ENCODE data around the gene STPG1. TPM values are rescaled to one million over a fixed set of nuclear protein-coding genes. Genes with fewer than 3 reads are reported as not detected.

STPG1 gene
- total and polyA plus RNA-seq, 2 of the 13 experiments (the other 11 are each of a cell fraction or from before 2014, with no cell fraction given), result 3.4 to 4.3 TPM

DNA sequence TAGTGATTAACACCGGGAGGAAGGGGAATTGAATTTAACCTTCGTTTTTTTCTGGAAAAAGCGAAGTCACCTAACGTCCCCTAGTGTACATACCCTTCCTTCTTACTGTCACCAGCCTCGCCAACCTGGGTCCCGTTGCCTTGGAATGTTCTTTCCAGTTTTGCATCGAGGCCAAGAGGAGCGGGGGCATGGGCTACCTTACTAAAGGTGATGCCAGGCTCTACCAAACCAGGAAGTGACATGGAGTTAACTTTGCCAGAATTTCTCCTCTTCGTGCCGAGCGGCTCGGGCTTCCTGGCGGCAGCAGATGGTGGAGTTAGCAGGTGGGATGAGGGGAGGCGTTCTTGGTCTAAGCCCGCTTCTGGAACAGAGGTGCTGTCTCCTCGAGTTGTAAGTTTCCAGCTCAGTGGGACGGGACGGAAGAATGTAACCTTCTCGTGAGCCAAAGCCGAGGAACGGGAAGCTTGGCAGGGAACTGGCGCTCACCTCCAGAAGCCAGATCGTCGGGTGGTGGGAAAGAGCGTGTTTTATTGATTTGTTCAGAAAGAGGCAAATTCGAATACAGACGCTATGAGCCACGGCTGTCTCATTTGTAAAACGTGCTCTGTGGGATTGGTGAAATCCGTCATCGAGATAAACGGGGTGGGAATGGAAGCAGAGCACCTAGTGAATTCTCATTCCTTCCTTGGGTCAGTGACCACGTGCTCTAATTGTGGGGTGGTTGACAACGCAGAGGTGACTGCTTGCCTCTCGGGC is 2.5 kb upstream of the STPG1 start (continued):
- TF ChIP-seq, protein P1, sequence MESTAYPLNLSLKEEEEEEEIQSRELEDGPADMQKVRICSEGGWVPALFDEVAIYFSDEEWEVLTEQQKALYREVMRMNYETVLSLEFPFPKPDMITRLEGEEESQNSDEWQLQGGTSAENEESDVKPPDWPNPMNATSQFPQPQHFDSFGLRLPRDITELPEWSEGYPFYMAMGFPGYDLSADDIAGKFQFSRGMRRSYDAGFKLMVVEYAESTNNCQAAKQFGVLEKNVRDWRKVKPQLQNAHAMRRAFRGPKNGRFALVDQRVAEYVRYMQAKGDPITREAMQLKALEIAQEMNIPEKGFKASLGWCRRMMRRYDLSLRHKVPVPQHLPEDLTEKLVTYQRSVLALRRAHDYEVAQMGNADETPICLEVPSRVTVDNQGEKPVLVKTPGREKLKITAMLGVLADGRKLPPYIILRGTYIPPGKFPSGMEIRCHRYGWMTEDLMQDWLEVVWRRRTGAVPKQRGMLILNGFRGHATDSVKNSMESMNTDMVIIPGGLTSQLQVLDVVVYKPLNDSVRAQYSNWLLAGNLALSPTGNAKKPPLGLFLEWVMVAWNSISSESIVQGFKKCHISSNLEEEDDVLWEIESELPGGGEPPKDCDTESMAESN (CRISPR knock-in tag; conservative IDR thresholded peaks at IDR 0.05), result no peak
- TF ChIP-seq, protein P2, sequence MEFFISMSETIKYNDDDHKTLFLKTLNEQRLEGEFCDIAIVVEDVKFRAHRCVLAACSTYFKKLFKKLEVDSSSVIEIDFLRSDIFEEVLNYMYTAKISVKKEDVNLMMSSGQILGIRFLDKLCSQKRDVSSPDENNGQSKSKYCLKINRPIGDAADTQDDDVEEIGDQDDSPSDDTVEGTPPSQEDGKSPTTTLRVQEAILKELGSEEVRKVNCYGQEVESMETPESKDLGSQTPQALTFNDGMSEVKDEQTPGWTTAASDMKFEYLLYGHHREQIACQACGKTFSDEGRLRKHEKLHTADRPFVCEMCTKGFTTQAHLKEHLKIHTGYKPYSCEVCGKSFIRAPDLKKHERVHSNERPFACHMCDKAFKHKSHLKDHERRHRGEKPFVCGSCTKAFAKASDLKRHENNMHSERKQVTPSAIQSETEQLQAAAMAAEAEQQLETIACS (CRISPR knock-in tag; IDR thresholded peaks at IDR 0.05), result no peak
- TF ChIP-seq PITX1 (CRISPR knock-in tag; IDR thresholded peaks at IDR 0.05), result no peak
- TF ChIP-seq RFXAP (CRISPR knock-in tag; IDR thresholded peaks at IDR 0.05; ENCODE audit: borderline replicate concordance), result no peak
- 0 out of 2 replicates have a peak, but pooled peaks have one; percentile 37 for TF ChIP-seq SNAI1 (CRISPR knock-in tag; IDR thresholded peaks at IDR 0.05; ENCODE audit: borderline replicate concordance)
- TF ChIP-seq ZNF121 (CRISPR knock-in tag; IDR thresholded peaks at IDR 0.05), result no peak
- no peak for TF ChIP-seq ZNF761 (CRISPR knock-in tag; conservative IDR thresholded peaks at IDR 0.05)
- TF ChIP-seq ZNF572 (CRISPR knock-in tag; IDR thresholded peaks at IDR 0.05), result no peak
- TF ChIP-seq SP140L (CRISPR knock-in tag; IDR thresholded peaks at IDR 0.05; ENCODE audit: borderline replicate concordance), result no peak
- TF ChIP-seq ZNF354B (CRISPR knock-in tag; IDR thresholded peaks at IDR 0.05), result no peak
- no peak for TF ChIP-seq CBX2 (IDR thresholded peaks at IDR 0.05; ENCODE audit: low read depth, low read length)
- no peak for TF ChIP-seq CBX2 (CRISPR knock-in tag; IDR thresholded peaks at IDR 0.05; ENCODE audit: low read depth)
- TF ChIP-seq ZNF350 (CRISPR knock-in tag; IDR thresholded peaks at IDR 0.05; ENCODE audit: borderline replicate concordance, low read depth), result no peak
- peak; percentile 55; the same call in 1 of the 2 replicates for TF ChIP-seq ZNF224 (CRISPR knock-in tag; IDR thresholded peaks at IDR 0.05)
- TF ChIP-seq MAFK (conservative IDR thresholded peaks at IDR 0.05 in 1 of 2, IDR thresholded peaks at IDR 0.05 in 1 of 2; ENCODE audit: low read length in 2 of 2), result no peak
- TF ChIP-seq KLF13 (CRISPR knock-in tag; IDR thresholded peaks at IDR 0.05), result no peak
- no peak for TF ChIP-seq SKI (IDR thresholded peaks at IDR 0.05; ENCODE audit: partially characterized antibody)
- no peak for TF ChIP-seq SIX4 (CRISPR knock-in tag; IDR thresholded peaks at IDR 0.05)
- no peak for TF ChIP-seq MLLT10 (CRISPR knock-in tag; IDR thresholded peaks at IDR 0.05)
- TF ChIP-seq TARDBP (CRISPR knock-in tag; IDR thresholded peaks at IDR 0.05), result no peak
- TF ChIP-seq, protein P3, sequence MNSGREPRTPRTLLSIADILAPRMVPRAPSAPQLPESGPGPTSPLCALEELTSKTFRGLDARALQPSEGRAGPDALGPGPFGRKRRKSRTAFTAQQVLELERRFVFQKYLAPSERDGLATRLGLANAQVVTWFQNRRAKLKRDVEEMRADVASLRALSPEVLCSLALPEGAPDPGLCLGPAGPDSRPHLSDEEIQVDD (CRISPR knock-in tag; IDR thresholded peaks at IDR 0.05; ENCODE audit: borderline replicate concordance), result no peak
- TF ChIP-seq KDM4B (CRISPR knock-in tag; IDR thresholded peaks at IDR 0.05), result no peak
- TF ChIP-seq, protein P4, sequence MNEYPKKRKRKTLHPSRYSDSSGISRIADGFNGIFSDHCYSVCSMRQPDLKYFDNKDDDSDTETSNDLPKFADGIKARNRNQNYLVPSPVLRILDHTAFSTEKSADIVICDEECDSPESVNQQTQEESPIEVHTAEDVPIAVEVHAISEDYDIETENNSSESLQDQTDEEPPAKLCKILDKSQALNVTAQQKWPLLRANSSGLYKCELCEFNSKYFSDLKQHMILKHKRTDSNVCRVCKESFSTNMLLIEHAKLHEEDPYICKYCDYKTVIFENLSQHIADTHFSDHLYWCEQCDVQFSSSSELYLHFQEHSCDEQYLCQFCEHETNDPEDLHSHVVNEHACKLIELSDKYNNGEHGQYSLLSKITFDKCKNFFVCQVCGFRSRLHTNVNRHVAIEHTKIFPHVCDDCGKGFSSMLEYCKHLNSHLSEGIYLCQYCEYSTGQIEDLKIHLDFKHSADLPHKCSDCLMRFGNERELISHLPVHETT (CRISPR knock-in tag; conservative IDR thresholded peaks at IDR 0.05), result no peak
- TF ChIP-seq, protein P5, sequence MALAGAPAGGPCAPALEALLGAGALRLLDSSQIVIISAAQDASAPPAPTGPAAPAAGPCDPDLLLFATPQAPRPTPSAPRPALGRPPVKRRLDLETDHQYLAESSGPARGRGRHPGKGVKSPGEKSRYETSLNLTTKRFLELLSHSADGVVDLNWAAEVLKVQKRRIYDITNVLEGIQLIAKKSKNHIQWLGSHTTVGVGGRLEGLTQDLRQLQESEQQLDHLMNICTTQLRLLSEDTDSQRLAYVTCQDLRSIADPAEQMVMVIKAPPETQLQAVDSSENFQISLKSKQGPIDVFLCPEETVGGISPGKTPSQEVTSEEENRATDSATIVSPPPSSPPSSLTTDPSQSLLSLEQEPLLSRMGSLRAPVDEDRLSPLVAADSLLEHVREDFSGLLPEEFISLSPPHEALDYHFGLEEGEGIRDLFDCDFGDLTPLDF (CRISPR knock-in tag; IDR thresholded peaks at IDR 0.05), result no peak

Data from HepG2 (cell line).